ENCODE results near the gene MBD1.

DNA sequence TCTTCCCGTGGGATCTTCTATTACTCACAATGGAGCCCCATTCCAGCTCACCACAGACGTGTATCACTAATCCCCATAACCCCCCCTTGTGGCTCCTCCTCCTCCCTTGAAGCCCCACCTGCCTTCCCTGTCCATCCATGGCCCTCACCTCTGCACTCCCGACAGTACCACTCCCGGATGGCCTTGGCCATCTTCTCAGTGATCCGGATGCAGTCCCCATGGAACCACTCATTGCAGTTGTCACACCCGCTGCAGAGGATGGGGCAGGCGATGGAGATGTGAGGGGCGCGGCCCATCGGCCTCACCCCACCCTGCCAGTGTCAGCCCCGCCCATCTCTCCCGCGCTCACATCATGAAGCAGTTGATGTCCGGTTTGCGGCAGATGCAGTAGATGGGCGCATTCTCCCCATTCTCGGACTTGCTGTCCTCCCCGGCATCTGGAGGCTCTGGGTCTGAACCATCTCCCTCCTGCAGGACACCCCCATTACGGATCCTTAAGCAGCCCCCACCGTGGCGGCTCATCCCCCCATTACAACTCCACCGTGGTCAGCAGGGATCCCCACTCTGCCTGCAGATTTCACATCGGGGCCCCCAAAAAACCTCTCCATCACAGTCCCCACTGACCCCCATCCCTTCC, 5.2 kb upstream of the MBD1 start:
- TF ChIP-seq RARB (CRISPR knock-in tag; IDR thresholded peaks at IDR 0.05) (no peak), ESRRG (CRISPR knock-in tag; IDR thresholded peaks at IDR 0.05) (no peak), ARNTL (CRISPR knock-in tag; IDR thresholded peaks at IDR 0.05; ENCODE audit: borderline replicate concordance, low read depth) (no peak), PPARA (CRISPR knock-in tag; IDR thresholded peaks at IDR 0.05; ENCODE audit: borderline replicate concordance) (no peak), GLIS3 (CRISPR knock-in tag; IDR thresholded peaks at IDR 0.05) (no peak), TOX (CRISPR knock-in tag; IDR thresholded peaks at IDR 0.05; ENCODE audit: borderline replicate concordance) (no peak)
- TF ChIP-seq, protein P1, sequence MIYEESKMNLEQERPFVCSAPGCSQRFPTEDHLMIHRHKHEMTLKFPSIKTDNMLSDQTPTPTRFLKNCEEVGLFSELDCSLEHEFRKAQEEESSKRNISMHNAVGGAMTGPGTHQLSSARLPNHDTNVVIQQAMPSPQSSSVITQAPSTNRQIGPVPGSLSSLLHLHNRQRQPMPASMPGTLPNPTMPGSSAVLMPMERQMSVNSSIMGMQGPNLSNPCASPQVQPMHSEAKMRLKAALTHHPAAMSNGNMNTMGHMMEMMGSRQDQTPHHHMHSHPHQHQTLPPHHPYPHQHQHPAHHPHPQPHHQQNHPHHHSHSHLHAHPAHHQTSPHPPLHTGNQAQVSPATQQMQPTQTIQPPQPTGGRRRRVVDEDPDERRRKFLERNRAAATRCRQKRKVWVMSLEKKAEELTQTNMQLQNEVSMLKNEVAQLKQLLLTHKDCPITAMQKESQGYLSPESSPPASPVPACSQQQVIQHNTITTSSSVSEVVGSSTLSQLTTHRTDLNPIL (CRISPR knock-in tag; IDR thresholded peaks at IDR 0.05; ENCODE audit: low read depth), result no peak
- TF ChIP-seq, protein P2, sequence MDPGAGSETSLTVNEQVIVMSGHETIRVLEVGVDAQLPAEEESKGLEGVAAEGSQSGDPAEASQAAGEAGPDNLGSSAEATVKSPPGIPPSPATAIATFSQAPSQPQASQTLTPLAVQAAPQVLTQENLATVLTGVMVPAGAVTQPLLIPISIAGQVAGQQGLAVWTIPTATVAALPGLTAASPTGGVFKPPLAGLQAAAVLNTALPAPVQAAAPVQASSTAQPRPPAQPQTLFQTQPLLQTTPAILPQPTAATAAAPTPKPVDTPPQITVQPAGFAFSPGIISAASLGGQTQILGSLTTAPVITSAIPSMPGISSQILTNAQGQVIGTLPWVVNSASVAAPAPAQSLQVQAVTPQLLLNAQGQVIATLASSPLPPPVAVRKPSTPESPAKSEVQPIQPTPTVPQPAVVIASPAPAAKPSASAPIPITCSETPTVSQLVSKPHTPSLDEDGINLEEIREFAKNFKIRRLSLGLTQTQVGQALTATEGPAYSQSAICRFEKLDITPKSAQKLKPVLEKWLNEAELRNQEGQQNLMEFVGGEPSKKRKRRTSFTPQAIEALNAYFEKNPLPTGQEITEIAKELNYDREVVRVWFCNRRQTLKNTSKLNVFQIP (CRISPR knock-in tag; IDR thresholded peaks at IDR 0.05; ENCODE audit: borderline replicate concordance, low read depth), result no peak

Measured in SK-N-SH treated with all-trans-retinoic acid at 6 μM for 48 hours (cell line).